Hippocampal formation (tissue), 2 donors: ENCODE measurements around the gene NGRN.
A peak's percentile ranks its signal among the peaks of the same experiment; 100 is the strongest.

Experiments
- DNase-seq, 2 donors: peaks; one replicate each; lab custom pipeline; 2025; lab: John Stamatoyannopoulos, UW

NGRN gene, protein sequence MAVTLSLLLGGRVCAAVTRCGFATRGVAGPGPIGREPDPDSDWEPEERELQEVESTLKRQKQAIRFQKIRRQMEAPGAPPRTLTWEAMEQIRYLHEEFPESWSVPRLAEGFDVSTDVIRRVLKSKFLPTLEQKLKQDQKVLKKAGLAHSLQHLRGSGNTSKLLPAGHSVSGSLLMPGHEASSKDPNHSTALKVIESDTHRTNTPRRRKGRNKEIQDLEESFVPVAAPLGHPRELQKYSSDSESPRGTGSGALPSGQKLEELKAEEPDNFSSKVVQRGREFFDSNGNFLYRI

DNA sequence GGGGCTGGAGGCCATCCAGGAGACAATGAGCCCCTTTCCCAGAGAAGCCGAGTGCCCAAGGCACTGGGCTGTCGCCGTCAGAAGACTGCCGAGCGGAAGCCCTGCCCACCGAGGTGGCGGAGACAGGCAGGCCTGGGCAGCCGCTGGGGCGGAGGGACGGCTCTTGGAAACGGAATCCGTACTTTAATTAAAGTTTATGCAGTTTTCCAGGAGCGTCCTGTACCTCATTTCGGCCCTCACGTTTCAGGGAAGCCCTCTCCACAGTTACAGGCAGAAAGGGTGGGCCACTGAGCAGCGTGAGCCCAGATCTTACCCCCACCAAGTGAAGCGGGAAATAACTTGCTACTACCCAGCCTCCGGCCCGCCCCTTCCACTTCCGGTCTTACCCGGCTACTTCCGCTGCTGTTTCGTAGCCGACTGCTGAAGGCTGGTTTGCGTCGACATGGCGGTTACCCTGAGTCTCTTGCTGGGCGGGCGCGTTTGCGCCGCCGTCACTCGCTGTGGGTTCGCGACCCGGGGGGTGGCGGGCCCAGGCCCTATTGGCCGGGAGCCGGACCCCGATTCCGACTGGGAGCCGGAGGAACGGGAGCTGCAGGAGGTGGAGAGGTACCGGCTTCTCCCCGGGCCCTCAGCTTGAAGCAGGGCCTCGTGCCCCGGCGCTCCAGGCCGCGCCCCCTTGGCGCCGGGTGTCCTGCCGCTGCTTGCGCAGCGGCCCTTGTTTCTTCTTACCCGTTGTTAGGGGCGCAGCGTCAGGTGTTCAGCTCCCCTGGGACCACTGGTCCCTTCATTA lies at the start of gene NGRN:
TSS of gene NGRN (plus strand) at position 402 of the 790 bp plus-strand sequence. CDS start at position 443, 41 bp downstream.
- peak; percentile 89 to 93 for DNase-seq

DNA sequence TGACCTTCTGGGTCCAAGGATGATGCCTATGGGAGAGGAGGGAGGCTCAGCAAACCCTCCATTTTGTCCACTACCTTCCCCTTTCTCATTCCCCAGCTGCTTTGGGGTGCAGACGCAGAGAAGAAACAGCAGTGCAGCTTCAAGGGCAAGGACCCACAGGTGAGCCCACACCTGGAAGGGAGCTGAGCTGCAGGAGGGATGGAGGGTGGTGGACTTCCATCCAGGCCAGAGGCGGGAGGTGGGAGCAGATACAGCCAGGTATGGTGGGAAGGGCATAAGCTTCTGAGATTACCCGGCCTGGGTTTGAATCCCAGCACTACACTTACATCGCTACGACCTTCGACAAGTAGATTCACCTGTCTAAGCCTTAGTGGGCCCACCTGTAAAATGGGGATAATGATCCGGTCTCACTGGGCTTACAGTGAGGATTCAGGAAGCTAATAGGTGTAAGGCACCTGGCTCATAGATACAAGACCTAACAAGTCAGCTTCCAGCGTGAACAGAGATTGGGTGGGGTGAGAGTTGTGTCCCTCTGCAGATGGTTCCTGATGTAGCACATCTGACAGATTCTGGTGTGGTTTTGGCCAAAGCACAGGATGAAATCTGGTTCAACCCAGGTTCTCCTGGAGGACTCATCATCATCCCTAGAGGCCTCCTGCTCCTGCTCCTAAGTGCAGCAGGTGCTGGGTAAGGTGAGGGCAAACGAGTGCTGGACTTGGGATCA lies 47.6 kb upstream of the NGRN start:
- DNase-seq, result no peak

DNA sequence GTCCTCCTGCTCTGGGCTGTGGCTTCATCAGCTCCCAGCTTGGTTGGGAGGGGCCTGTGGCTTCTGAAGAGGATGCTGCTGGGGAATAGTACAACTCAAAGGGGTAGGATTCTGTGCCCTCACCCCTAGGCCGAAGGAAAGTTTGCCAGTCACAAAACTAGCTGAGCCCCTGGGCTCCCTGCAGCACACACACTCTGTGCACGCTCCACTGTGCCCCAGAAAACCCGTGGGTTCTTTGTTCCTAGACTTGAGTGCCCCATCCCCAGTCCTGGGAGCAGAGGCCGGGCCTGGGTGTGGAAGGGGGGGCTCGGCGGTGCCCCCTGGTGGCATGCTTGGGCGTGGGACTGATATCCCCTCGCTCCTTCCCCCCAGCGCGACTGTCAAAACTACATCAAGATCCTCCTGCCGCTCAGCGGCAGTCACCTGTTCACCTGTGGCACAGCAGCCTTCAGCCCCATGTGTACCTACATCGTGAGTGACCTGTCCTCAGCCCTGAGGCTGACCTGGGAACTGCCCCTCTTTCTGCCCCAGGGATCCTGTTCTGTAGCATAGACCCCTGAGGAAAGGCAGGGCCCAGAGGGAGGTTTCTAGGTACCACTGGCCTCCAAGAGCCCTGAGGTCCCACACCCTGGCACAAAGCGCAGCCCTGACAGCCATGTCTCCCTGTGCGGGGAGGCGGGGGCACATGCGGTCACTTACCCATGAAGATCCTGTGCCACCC lies 45.9 kb upstream of the NGRN start:
- no peak for DNase-seq

DNA sequence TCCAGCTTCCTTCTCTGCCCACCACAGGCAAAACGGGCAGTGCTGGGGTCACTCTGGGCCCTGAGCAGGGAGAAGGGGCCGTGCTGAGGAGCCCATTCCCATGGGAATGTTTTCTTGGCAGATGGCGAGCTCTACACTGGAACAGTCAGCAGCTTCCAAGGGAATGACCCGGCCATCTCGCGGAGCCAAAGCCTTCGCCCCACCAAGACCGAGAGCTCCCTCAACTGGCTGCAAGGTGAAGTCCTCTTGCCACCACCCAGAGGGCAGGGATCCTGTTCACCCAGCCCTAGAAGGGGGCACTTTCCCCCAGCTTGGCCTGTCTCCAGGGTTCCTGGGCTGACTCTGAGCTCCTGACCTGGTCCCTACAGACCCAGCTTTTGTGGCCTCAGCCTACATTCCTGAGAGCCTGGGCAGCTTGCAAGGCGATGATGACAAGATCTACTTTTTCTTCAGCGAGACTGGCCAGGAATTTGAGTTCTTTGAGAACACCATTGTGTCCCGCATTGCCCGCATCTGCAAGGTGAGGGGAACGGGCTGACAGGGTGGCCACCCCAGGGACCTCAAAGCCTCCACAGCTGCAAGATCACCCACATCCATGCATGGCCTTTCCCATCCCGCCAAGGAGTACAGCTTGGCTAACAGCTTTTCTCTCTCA lies 44.1 kb upstream of the NGRN start:
- DNase-seq, result peak; percentile 59 to 71

DNA sequence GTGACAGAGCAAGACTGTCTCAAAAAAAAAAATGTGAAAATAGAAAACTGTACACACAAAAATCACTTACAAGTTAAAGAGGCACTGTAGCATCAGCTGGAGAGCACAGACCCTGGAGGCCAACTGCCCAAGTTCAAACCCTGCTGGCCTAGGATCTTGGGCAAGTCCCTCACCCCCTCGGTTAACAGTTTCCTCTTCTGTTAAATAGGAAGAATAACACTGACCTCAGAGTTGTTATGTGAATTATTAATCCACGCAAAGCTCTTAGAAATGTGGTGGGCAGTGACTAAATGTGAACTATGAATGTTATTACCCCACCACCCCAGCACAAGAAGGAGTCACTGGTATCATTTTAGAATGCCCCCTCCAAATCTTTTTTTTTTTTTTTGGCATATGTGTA lies 42.9 kb upstream of the NGRN start:
- no peak for DNase-seq

DNA sequence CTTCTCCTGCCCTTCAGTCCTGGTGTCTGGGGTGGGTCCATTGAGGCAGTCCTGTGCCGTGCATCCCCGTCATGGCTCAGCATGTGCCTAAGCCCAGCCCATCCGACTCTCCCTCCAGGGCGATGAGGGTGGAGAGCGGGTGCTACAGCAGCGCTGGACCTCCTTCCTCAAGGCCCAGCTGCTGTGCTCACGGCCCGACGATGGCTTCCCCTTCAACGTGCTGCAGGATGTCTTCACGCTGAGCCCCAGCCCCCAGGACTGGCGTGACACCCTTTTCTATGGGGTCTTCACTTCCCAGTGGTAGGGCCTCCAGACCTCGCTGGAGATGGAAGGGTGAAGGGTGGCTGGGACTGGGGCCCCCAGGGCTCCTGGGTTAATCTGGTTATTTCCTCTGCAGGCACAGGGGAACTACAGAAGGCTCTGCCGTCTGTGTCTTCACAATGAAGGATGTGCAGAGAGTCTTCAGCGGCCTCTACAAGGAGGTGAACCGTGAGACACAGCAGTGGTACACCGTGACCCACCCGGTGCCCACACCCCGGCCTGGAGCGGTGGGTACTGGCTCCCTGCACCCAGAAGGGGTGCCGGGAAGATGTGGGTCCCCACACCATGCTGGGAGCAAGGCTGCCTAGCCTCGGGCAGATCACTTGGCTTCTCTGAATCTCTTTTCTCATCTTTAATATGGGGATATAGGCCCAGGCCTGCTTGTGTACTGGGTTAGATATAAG lies 41.9 kb upstream of the NGRN start:
- no peak for DNase-seq

DNA sequence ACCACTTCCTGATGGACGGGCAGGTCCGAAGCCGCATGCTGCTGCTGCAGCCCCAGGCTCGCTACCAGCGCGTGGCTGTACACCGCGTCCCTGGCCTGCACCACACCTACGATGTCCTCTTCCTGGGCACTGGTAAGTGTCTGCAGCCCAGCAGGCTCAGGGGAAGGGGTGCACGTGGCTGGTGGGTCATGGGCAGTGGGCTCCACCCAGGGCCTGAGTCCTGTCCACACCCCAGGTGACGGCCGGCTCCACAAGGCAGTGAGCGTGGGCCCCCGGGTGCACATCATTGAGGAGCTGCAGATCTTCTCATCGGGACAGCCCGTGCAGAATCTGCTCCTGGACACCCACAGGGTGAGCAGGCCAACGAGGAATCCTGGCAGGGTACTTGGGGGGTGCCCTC lies 40.4 kb upstream of the NGRN start:
- no peak for DNase-seq

DNA sequence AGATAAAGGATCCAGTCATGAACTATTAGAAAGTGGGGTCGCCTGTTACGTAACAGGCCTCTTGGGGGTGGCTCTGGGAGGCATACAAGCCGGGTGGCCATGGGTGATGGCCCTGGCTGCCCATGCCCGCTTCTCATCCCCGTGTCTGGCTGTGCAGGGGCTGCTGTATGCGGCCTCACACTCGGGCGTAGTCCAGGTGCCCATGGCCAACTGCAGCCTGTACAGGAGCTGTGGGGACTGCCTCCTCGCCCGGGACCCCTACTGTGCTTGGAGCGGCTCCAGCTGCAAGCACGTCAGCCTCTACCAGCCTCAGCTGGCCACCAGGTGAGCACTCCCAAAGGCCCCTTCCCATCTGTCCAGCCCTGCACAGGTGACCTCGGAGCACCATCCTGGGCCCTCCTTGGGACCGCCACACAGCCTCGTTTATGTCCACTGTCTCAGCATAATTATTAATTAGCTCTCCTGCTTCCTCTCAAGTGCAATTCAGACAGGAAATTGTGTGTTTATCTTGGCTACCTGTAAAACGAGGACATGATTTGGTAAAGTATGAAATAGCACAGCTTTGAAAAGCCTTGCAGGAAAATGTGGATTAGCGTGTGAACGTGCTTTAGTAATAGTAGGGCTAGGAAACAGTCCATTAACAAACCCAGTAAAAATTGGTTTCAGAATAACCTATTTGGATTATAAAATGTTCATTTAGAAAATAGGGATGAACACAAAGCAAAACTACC lies 39.8 kb upstream of the NGRN start:
- DNase-seq, result no peak

DNA sequence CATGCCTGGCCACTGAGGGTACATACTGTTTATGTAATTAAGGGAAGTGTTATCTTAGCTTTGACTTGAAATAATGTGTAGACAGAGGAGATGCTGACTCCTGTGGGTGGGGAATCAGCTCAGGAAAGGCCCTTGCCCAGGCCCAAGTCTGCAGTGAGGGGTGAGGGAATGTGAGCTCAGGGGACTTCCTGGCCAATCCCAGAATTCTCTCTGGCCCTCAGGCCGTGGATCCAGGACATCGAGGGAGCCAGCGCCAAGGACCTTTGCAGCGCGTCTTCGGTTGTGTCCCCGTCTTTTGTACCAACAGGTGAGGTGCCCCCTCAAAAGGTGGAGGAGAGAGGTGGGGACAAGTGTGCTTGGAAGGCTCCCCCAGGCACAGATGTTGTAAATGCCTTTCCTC lies 38.1 kb upstream of the NGRN start:
- DNase-seq, result no peak

DNA sequence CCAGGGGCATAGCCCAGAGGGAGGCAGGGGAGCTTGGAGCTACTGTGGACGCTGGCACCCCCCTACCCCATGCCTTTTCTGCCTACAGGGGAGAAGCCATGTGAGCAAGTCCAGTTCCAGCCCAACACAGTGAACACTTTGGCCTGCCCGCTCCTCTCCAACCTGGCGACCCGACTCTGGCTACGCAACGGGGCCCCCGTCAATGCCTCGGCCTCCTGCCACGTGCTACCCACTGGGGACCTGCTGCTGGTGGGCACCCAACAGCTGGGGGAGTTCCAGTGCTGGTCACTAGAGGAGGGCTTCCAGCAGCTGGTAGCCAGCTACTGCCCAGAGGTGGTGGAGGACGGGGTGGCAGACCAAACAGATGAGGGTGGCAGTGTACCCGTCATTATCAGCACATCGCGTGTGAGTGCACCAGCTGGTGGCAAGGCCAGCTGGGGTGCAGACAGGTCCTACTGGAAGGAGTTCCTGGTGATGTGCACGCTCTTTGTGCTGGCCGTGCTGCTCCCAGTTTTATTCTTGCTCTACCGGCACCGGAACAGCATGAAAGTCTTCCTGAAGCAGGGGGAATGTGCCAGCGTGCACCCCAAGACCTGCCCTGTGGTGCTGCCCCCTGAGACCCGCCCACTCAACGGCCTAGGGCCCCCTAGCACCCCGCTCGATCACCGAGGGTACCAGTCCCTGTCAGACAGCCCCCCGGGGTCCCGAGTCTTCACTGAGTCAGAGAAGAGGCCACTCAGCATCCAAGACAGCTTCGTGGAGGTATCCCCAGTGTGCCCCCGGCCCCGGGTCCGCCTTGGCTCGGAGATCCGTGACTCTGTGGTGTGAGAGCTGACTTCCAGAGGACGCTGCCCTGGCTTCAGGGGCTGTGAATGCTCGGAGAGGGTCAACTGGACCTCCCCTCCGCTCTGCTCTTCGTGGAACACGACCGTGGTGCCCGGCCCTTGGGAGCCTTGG lies 37.4 kb upstream of the NGRN start:
- DNase-seq, result no peak

DNA sequence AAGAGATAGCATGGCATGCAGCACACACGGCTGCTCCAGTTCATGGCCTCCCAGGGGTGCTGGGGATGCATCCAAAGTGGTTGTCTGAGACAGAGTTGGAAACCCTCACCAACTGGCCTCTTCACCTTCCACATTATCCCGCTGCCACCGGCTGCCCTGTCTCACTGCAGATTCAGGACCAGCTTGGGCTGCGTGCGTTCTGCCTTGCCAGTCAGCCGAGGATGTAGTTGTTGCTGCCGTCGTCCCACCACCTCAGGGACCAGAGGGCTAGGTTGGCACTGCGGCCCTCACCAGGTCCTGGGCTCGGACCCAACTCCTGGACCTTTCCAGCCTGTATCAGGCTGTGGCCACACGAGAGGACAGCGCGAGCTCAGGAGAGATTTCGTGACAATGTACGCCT lies 36.5 kb upstream of the NGRN start:
- DNase-seq, result no peak

DNA sequence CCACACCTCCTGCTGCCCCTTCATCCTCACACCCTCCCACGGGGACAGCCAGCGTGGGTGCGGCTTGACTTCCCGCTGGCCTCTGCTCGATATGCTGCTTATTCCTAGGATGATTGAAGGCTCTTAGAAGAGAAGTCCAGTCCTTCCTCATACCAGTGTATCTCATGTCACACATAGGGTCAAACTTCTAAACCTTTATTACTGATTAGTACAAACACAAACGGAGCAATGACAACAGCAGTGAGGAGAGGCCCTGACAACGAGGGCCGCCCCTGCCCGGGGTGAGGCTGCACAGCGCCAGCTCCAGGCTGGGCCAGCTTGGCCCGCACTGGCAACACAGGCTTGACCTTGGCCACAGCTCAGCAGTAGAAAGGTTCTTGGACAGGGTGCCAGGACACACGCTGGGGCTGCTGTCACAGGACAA lies 35.4 kb upstream of the NGRN start:
- peak in 1 of 2 donors; percentile 25 for DNase-seq

DNA sequence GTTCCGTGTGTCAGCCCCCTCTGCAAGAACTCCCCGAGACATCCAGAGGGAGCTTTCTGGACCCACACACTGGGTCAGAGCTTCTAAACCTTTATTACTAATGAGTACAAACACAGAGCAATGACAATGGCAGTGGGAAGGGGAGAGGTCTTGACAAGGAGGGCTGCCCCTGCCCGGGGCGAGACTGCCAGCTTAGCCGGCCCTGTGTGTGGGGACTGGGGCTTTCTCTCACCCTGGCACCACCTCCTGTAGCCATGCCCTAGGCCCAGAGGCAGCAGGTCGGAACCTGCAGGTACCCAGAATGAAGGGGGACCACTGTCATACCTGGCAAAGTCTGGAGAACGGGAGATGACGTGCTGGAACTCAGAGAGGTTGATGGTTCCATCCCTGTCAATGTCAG lies 34.9 kb upstream of the NGRN start:
- DNase-seq, result no peak

DNA sequence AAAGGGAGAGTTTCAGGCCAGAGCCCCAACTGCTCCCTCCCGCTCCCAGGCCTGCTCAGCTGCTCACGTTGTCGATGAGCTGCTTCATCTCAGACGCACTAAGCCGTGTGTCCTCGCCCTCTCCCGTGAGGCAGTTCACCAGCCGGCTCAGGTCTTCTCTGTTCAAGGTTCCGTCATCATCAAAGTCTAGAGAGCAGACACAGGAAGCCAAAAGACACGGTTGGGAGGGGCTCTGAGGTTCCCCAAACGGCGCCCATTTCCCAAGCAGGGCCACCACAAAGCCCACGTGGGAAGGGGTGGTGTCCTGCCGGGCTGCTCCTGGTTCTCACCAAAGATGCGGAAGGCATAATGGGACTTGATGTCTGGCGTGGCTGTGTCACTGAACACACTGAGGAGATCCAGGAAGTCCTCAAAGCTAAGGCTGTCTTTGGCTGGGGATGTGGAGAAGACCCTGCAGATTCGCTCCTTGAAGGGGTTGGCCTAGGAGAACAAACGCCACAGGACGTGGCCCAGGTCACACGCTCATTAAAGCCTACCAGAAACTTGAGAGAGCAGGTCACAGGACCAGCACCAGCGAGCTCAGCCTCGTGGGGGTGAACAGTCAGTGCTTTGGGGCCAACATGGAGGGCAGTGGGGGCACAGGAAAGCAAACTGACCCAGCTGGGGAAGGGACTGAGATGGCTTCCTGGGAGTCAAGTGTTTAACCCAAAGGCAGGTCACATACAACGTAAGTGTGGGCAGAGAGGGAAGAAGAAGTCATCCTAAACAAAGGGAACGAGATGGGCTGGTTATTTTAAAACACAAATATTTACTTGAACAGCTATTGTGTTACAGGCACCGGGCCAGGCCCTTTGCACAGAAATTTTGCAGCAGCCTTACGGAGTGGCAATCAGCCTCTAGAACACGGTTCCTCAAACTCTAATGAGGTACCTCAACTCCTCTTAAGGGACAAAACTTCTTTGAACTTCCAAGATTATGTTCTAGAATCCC lies 34.1 kb upstream of the NGRN start:
- DNase-seq, result no peak

DNA sequence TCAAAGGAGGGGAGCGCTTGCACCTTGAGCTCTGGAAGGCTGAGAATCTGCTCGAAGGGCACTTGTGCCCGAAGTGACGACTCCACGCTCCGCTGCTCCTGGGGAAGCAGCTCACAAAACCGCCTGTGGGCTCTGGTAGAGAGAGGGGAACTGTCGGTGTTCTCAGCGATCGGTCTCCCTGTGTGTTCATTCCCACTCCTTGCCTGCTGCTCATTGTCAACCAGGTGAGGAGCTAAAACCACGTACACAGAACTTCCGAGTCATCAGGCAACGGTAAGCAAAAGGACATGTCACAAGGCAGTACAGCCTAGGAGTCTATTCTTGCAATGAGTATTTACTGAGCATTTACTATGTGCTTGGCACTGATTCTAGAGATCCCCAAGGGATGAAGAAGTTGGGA lies 33.3 kb upstream of the NGRN start:
- DNase-seq, result no peak

DNA sequence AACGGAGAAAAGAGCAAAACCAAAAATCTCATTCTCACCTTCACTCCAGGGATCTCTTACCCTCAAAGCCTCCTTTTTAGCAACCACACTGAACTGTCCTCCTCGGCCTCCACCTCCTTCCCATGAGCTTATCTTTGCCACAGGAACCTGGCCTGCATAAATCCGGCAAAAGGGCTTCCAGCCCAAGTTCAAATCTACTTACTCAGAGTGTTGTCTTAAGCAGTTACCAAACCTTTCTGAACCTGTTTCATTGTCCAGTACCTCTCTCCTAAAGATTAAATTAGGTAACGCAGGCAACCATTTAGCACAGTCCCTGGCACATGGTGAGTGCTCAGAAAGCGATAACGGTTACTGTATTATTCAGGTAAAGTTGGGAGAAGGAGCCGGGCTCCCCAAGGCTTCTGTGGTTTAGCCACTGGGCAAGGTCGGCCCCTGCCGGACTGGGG lies 32.5 kb upstream of the NGRN start:
- DNase-seq, result no peak

DNA sequence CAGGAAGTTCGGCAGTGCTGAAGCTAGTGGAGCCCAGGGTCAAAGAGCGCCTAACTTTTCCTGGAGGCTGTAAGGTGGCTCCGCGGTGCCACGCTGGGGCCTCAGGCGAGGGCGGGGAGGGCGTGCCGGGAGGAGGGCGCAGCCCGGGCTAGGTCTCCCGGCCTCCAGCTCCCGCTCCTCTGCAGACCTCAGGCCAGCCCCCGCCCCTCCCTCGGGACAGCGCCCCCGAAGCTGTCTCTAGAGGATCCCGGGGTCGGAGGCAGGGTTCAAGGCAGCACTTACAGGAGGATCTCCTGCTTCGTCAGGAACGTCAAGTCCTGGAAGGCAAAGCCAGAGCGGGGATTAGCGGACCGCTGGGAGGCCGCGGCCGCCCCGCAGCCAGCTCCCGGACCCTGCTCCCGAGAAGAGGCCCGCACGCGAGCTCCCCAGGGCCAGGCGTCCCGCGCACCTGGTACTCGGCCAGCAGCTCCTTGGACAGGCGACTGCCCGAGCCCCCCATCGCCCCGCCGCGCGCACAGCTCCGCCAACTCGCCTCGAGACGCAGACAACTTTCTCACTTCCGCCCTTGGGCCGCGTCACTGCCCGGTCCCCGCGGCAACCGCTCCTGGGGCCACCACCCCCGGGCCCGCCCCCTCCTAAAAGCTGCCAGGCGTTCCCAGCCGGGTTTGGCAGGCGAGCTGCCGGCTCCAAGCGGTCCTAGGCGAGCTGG lies 31.9 kb upstream of the NGRN start, which contains the start of gene CIB1:
TSS of gene CIB1 (minus strand) at position 555 of the 709 bp plus-strand sequence. CDS start at position 499, 56 bp downstream.
- DNase-seq, result peak; percentile 96
